Hepatocyte (in vitro differentiated cells): ENCODE results near the gene TBC1D5.

Source experiments
- EZH2phosphoT487 ChIP-seq: fragments of 200-600 bp; sonication (generic); IDR thresholded peaks from one replicate; pipeline ENCODE4 v1.6.1; 2018; ENCODE audit warnings: antibody characterized with exemption, mild to moderate bottlenecking, low read depth, moderate library complexity; ENCODE audit not compliant: unreplicated experiment, severe bottlenecking
- TF ChIP-seq, protein P1 (sequence below): fragments of 200-600 bp; sonication (generic); IDR thresholded peaks from 2 replicates; pipeline ENCODE4 v1.5.1; 2016; ENCODE audit warnings: antibody characterized with exemption, mild to moderate bottlenecking; ENCODE audit not compliant: poor library complexity

- no peak for TF ChIP-seq EZH2phosphoT487
- TF ChIP-seq, protein P1, sequence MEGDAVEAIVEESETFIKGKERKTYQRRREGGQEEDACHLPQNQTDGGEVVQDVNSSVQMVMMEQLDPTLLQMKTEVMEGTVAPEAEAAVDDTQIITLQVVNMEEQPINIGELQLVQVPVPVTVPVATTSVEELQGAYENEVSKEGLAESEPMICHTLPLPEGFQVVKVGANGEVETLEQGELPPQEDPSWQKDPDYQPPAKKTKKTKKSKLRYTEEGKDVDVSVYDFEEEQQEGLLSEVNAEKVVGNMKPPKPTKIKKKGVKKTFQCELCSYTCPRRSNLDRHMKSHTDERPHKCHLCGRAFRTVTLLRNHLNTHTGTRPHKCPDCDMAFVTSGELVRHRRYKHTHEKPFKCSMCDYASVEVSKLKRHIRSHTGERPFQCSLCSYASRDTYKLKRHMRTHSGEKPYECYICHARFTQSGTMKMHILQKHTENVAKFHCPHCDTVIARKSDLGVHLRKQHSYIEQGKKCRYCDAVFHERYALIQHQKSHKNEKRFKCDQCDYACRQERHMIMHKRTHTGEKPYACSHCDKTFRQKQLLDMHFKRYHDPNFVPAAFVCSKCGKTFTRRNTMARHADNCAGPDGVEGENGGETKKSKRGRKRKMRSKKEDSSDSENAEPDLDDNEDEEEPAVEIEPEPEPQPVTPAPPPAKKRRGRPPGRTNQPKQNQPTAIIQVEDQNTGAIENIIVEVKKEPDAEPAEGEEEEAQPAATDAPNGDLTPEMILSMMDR: no peak
Measured at GRCh38 chr3:17359911-17360310, 382.5 kb downstream of the TBC1D5 start.
